Epithelial cell of proximal tubule (primary cell): ENCODE results near the gene C14orf132. TPM values are rescaled to one million over a fixed set of nuclear protein-coding genes. Genes with fewer than 3 reads are reported as not detected.
A peak's percentile ranks its signal among the peaks of the same experiment; 100 is the strongest.

Experiments
- DNase-seq: peaks from one replicate; pipeline ENCODE4 v3.0.0-alpha.2; 2011; ENCODE audit warnings: low read depth
- H3K4me3 ChIP-seq: 2 replicates; pipeline ENCODE4 v1.5.1; 2011; ENCODE audit warnings: low read depth, mild to moderate bottlenecking, low read length
- CTCF ChIP-seq: conservative IDR thresholded peaks from 2 replicates; pipeline ENCODE4 v1.5.1; 2012; ENCODE audit warnings: low read depth, mild to moderate bottlenecking, low read length
- total RNA-seq: library from RNA; depleted of rRNA; stranded (reverse); fragments of >200 nt; gene quantifications from 2 replicates; pipeline ENCODE4 v1.2.3, GENCODE V29; 2015

C14orf132 gene
- total RNA-seq, 1 donor from 2014 or later = 4.0 TPM

- TF ChIP-seq CTCF = peak; percentile 28
- DNase-seq = no peak
- H3K4me3 ChIP-seq = peak overlapping the region; percentile 70
Measured at GRCh38 chr14:96039633-96040311, 610 bp downstream of the C14orf132 start.

- no peak for DNase-seq
- no peak for TF ChIP-seq CTCF
- no peak overlapping the region for H3K4me3 ChIP-seq
Measured at GRCh38 chr14:96040828-96041371, 1.7 kb downstream of the C14orf132 start.

- no peak for DNase-seq
Measured at GRCh38 chr14:96042248-96042930, 3.2 kb downstream of the C14orf132 start.

GRCh38 chr14:96046630-96047029, 7.5 kb downstream of the C14orf132 start:
- no peak for DNase-seq
- no peak overlapping the region for H3K4me3 ChIP-seq
- TF ChIP-seq CTCF = no peak

More at GRCh38 chr14:96042248-96042930, 3.2 kb downstream of the C14orf132 start:
- TF ChIP-seq CTCF = no peak
- no peak overlapping the region for H3K4me3 ChIP-seq

GRCh38 chr14:96047101-96047500, 7.9 kb downstream of the C14orf132 start:
- no peak overlapping the region for H3K4me3 ChIP-seq
- TF ChIP-seq CTCF = no peak
- no peak for DNase-seq

- DNase-seq = no peak
- H3K4me3 ChIP-seq = no peak overlapping the region
- TF ChIP-seq CTCF = no peak
Measured at GRCh38 chr14:96049932-96050331, 10.8 kb downstream of the C14orf132 start.

- TF ChIP-seq CTCF = no peak
- H3K4me3 ChIP-seq = no peak overlapping the region
- DNase-seq = no peak
Measured at GRCh38 chr14:96050482-96050881, 11.3 kb downstream of the C14orf132 start.
